ENCODE measurements around the gene DENND2C.

DNA sequence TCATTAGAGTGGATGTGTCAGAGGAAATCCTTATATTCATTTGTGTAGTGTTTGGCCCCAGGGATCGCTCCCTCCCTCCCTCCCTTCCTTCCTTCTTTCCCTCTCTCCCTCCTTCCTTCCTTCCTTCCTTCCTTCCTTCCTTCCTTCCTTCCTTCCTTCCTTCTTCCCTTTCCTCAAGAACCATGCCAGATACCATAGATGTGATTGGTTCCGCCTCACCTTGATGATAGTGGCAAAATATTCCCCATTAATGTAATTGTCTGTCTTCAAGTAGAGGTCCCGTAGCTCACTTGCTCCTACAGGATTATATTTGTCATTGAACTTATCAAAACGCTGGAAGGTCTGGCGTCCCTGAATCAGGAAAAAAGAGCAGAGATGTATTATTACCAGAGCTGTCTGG, 7.8 kb upstream of the DENND2C start:
- TF ChIP-seq, protein P1, sequence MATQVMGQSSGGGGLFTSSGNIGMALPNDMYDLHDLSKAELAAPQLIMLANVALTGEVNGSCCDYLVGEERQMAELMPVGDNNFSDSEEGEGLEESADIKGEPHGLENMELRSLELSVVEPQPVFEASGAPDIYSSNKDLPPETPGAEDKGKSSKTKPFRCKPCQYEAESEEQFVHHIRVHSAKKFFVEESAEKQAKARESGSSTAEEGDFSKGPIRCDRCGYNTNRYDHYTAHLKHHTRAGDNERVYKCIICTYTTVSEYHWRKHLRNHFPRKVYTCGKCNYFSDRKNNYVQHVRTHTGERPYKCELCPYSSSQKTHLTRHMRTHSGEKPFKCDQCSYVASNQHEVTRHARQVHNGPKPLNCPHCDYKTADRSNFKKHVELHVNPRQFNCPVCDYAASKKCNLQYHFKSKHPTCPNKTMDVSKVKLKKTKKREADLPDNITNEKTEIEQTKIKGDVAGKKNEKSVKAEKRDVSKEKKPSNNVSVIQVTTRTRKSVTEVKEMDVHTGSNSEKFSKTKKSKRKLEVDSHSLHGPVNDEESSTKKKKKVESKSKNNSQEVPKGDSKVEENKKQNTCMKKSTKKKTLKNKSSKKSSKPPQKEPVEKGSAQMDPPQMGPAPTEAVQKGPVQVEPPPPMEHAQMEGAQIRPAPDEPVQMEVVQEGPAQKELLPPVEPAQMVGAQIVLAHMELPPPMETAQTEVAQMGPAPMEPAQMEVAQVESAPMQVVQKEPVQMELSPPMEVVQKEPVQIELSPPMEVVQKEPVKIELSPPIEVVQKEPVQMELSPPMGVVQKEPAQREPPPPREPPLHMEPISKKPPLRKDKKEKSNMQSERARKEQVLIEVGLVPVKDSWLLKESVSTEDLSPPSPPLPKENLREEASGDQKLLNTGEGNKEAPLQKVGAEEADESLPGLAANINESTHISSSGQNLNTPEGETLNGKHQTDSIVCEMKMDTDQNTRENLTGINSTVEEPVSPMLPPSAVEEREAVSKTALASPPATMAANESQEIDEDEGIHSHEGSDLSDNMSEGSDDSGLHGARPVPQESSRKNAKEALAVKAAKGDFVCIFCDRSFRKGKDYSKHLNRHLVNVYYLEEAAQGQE (IDR thresholded peaks at IDR 0.05): no peak
- TF ChIP-seq KDM5A (IDR thresholded peaks at IDR 0.05) (no peak), TP53 (CRISPR knock-in tag; IDR thresholded peaks at IDR 0.05) (no peak), POLR2A (IDR thresholded peaks at IDR 0.05; ENCODE audit: low read length) (no peak), JUN (IDR thresholded peaks at IDR 0.05) (no peak), RCOR1 (IDR thresholded peaks at IDR 0.05; ENCODE audit: low read depth, low read length) (no peak), USF2 (IDR thresholded peaks at IDR 0.05) (no peak), MAZ (IDR thresholded peaks at IDR 0.05; ENCODE audit: borderline replicate concordance, low read depth, low read length) (no peak)
- TF ChIP-seq, protein P2, sequence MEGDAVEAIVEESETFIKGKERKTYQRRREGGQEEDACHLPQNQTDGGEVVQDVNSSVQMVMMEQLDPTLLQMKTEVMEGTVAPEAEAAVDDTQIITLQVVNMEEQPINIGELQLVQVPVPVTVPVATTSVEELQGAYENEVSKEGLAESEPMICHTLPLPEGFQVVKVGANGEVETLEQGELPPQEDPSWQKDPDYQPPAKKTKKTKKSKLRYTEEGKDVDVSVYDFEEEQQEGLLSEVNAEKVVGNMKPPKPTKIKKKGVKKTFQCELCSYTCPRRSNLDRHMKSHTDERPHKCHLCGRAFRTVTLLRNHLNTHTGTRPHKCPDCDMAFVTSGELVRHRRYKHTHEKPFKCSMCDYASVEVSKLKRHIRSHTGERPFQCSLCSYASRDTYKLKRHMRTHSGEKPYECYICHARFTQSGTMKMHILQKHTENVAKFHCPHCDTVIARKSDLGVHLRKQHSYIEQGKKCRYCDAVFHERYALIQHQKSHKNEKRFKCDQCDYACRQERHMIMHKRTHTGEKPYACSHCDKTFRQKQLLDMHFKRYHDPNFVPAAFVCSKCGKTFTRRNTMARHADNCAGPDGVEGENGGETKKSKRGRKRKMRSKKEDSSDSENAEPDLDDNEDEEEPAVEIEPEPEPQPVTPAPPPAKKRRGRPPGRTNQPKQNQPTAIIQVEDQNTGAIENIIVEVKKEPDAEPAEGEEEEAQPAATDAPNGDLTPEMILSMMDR (IDR thresholded peaks at IDR 0.05): no peak
- TF ChIP-seq, protein P3, sequence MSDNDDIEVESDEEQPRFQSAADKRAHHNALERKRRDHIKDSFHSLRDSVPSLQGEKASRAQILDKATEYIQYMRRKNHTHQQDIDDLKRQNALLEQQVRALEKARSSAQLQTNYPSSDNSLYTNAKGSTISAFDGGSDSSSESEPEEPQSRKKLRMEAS (IDR thresholded peaks at IDR 0.05): no peak
